T follicular helper cell (primary cell): ENCODE measurements around the gene BCAP29.
A peak's percentile ranks its signal among the peaks of the same experiment; 100 is the strongest.
"Not testable (repeated sequence)": the region's sequence is repeated elsewhere in the genome, so short reads cannot be mapped to it uniquely, and the experiment has no call there.

Experiments used
- DNase-seq: peaks from one replicate; pipeline ENCODE4 v3.0.0-alpha.2; 2020; ENCODE audit warnings: low read depth
- total RNA-seq, 2 experiments: gene quantifications; one replicate each; lab custom pipeline; 2026; lab: John Stamatoyannopoulos, UW

BCAP29 gene
- 0.17 to 0.42 reads per million in 2 experiments for total RNA-seq

DNA sequence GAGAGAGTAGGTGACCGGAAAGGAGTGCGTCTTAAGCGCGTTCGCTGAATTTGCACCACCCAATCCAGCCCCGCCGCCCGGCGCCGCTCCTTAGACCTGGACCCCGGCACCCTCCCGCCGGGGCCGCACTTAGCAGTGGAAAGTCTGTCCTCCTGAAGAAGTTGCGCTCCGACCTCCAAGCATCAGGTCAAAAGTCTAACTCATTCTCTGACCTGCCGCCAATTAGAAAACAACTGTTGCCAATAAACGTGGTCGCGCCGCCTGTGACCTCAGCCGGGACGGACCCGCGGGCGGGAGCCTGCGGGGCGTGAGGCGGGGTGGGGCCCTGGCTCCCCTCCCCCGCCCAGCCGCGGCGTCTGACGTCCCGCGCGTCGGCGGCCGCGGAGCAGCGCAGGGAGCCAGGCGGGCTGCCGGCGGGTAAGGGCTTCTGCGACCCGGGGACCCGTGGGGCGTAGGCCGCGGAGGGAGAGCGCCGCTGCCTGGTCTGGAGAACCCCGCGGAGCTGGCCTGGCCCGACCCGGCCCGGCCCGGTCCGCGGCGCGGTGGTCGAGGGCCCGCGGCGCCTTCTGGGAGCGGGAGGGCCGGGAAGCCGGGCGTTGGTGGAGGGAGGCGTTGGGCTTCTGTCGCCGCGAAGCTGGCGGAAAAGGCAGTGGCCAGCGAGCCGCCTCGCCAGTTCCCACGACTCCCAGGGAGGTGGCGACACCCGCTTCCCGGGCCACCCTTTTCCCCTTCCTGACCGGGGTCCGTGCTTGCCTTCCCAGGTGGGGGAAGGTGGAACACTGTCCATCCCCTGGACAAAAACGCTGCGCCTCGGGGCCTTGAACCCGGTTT, at the start of gene BCAP29:
Gene BCAP29 (plus strand): TSS at position 362 of the 831 bp plus-strand sequence. CDS start 527 bp downstream, outside the sequence.
- DNase-seq, result peak; percentile 44

GRCh38 chr7:107530751-107531150, 49.3 kb upstream of the BCAP29 start:
- DNase-seq, result no peak

DNA sequence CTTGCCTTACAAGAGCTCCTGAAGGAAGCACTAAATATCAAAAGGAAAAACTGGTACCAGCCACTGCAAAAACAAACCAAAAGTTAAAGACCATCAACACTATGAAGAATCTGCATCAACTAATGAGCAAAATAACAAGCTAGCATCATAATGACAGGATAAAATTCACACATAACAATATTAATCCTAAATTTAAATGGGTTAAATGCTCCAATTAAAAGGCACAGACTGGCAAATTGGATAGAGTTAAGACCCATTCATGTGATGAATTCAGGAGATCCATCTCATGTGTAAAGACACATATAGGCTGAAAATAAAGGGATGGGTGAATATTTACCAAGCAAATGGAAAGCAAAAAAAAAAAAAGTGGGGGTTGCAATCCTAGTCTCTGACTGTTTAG, 45.9 kb upstream of the BCAP29 start:
- no peak for DNase-seq

GRCh38 chr7:107537228-107537627, 42.8 kb upstream of the BCAP29 start:
- not testable (repeated sequence) for DNase-seq

DNA sequence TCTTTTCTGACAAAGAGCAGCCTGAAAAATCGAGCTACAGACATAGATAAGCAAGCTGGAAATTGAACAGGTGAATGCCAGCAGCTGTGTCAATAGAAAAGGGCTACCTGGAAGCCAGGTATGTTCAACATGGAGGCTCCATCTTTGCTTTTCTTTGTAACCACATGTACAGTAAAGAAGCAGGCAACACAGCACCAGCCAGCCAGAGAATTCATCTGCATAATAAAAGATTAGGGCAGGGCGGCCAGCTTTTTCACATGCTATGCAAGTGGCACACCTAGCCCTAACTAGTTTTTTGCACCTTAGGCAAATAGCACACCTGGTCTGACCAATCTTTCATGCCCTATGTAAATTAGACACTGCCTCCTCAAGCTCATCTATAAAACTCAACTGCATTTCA, 42.0 kb upstream of the BCAP29 start:
- DNase-seq, result no peak

- DNase-seq, result no peak
Observed at GRCh38 chr7:107543338-107543993, 36.6 kb upstream of the BCAP29 start.

DNA sequence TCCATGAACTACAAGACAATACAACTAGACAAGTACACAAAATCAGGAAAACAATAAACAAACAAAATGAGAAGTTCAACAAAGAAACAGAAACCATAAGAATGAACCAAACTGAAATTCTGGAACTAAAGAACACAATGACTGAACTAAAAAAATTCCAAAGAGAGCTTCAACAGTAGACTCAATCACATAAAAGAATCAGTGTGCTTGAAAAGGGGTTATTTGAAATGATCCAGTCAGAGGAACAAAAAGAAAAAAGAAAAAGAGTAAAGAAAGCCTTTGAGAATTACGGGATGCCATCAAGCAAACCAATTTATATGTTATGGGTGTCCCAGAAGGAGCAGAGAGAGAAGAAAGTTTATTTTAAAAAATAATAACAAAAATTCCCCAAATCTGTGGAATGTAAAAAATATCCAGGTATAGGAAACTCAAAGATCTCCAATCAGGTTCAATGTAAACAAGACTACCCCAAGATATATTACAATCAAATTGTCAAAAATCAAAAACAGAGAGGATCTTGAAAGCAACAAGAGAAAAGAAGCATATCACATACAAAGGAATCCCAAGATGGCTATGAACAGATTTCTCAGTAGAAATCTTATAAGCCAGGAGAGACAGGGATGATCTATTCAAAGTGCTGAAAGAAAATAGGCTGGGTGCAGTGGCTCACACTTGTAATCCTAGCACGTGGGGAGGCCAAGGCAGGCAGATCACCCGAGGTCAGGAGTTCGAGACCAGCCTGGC, 35.0 kb upstream of the BCAP29 start:
- DNase-seq, result no peak

GRCh38 chr7:107551936-107552335, 28.1 kb upstream of the BCAP29 start:
- DNase-seq, result no peak

DNA sequence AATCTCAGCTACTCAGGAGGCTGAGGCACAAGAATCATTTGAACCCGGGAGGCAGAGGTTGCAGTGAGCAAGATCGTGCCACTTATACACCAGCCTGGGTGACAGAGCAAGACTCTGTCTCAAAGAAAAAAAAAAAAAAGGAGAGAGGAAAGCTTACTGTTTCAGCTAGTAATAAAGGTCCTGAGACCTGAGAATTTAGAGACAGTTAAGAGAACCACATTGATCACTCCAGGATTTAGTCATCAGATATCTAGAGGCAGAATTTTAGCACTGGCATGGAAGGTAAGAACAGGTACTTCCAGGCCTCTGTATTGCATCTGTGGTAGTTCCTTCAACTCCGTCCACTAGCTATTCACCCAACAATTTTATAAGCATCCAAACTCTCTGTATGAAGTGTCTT, 24.2 kb upstream of the BCAP29 start:
- DNase-seq, result no peak

- DNase-seq, result no peak
Observed at GRCh38 chr7:107559864-107560263, 20.2 kb upstream of the BCAP29 start.

- DNase-seq, result peak; percentile 56
Observed at GRCh38 chr7:107560898-107561516, 19.0 kb upstream of the BCAP29 start.

- DNase-seq, result no peak
Observed at GRCh38 chr7:107563081-107563774, 16.8 kb upstream of the BCAP29 start.

DNA sequence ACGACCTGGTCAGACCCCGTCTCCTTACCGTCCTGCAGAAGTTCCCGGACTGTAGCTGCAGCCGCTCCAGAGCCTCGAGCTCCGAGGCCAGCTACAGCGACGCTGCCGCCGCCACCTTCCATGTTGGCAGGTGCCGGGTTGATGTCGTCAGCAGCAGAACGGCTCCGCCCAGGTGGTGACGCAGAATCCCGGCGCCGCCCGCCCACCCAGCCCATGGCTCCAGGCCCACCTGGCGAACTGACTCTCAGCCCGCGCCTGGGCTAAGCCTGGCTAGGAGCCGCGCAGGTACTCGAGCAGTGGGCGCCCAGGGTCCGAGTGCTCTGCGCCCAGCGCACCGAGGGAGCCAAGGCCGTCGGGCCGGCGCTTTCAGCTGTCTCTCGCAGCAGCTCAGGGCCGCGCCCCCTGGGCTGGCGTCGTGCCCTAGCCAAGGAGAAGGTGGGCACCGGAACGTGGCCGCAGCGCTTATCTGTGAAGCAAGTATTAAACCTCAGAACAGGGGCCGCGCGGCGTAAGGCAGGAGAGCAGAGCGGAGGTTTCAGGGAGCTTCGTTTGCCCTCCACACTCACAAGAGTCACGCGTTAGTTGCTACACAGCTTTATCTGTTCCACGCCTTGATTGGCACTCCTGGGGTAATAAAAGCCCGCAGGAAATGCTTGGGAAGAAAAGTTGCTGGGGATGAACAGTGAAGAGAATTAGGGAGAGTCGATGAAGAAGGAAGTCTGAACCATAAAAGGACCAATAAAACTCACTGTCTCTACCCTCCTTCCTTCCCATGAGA, 16.1 kb upstream of the BCAP29 start, which contains the start of the genes COG5 and DUS4L:
Gene COG5 (minus strand): TSS at position 146 of the 778 bp plus-strand sequence. CDS start 24 bp downstream, at position 122.
Gene DUS4L (plus strand): TSS at position 197 of the 778 bp plus-strand sequence. CDS start 3,100 bp downstream, outside the sequence.
- DNase-seq, result peak; percentile 81

DNA sequence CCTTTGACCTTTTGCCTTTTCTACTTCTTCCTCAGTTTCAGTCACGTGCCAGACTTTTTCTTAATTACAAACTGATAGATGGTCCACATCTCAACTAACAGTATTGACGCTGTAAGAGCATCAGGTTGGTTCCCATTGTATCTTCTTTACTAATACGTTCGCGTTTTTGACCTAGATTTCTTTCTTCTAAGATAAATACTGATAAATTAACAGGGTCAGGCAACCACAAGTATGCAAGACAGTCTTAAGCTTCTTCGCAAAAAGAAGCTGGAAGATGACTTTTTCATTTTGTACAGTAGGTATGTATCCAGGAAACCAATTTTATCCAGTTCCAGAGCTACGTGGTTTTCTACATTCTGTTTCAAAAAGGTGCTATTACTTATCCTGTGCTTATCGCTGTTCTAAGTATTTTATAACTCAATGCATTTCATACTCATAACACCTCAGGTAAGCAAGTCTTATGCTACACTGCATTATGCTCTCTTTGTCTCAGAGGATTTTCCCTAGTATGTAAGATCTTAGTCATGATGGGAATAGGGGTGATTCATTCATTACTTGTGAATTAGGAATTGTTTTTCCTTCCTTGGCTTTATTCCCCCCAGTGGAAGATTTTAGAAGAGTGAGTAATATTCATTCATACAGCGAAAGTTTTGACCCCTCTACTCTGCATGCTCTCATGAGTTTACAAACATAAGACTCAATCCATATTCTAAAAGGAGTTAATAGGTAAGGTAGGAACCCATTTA, 15.3 kb upstream of the BCAP29 start:
- DNase-seq, result no peak

DNA sequence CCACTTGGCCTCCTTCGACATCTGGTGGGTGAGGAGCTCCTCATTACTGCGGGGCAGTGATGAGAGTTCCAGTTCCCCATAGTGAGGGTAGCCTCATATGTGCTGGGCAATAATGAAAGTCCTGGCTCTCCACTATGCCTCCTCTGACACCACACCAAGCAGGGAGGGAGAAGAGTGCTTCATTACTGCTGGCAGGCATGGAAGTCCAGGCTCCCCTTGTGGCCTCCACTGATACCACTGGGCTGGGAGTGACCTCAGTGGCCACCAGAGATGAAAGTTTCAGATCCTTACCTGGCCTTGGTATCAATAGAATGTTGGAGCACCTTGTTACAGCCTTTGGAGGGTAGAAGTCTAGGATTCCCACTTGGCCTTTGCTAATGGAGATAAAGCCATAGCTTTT, 9.7 kb upstream of the BCAP29 start:
- DNase-seq, result no peak

GRCh38 chr7:107573537-107573936, 6.5 kb upstream of the BCAP29 start:
- DNase-seq, result no peak

GRCh38 chr7:107579554-107579884, 527 bp upstream of the BCAP29 start:
- no peak for DNase-seq

GRCh38 chr7:107580716-107581383, 804 bp downstream of the BCAP29 start:
- DNase-seq, result no peak

GRCh38 chr7:107581387-107582013, 1.5 kb downstream of the BCAP29 start:
- no peak for DNase-seq
